ENCODE data around the gene SLC7A11. TPM values are rescaled to one million over a fixed set of nuclear protein-coding genes. Genes with fewer than 3 reads are reported as not detected.

The SLC7A11 gene
- total RNA-seq, 4 donors from 2014 or later: 1.5 to 30.1 (median 7.9) TPM

GRCh38 chr4:138118270-138118669 is 123.9 kb downstream of the SLC7A11 start:
- Histone ChIP-seq H3K36me3 (no peaks in the 10 kb centered on the region), H3K4me1 (peaks cover 0 to 14% (median 5%) of the 10 kb centered on the region in 3 donors), H3K27me3 (no peaks in the 10 kb centered on the region), H3K27ac (no peak overlapping the region), H3K9me3 (no peaks in the 10 kb centered on the region), H3K4me3 (no peak overlapping the region)
- TF ChIP-seq POLR2A (IDR thresholded peaks at IDR 0.05): no peak
- TF ChIP-seq CTCF (IDR thresholded peaks at IDR 0.05): no peak
- WGBS, 2 donors: 70 to 79% methylated on average over 1 of the region's 1 CpG
- intact Hi-C loops (cut with DNase I): no loop called here
- DNase-seq: no peak

GRCh38 chr4:138115053-138115452 is 127.1 kb downstream of the SLC7A11 start:
- no peaks in the 10 kb centered on the region for H3K27me3 ChIP-seq
- WGBS, 2 donors: 70 to 75% methylated on average over 2 of the region's 2 CpGs
- TF ChIP-seq POLR2A (IDR thresholded peaks at IDR 0.05): no peak
- TF ChIP-seq CTCF (IDR thresholded peaks at IDR 0.05): no peak
- no peak overlapping the region for H3K4me3 ChIP-seq
- intact Hi-C loops (cut with DNase I): no loop called here
- no peak for DNase-seq
- H3K4me1 ChIP-seq: peaks cover 0 to 38% (median 5%) of the 10 kb centered on the region in 3 donors
- no peaks in the 10 kb centered on the region for H3K9me3 ChIP-seq
- H3K36me3 ChIP-seq: no peaks in the 10 kb centered on the region
- no peak overlapping the region for H3K27ac ChIP-seq

- intact Hi-C loops (cut with DNase I): no loop called here
- Histone ChIP-seq H3K27me3 (no peaks in the 10 kb centered on the region), H3K36me3 (no peaks in the 10 kb centered on the region), H3K4me1 (peaks cover 0 to 38% (median 5%) of the 10 kb centered on the region in 3 donors), H3K9me3 (no peaks in the 10 kb centered on the region), H3K4me3 (no peak overlapping the region), H3K27ac (no peak overlapping the region)
- WGBS, 2 donors: 0 to 4% methylated on average over 1 of the region's 1 CpG
- TF ChIP-seq POLR2A (IDR thresholded peaks at IDR 0.05): no peak
- no peak for TF ChIP-seq CTCF (IDR thresholded peaks at IDR 0.05)
- DNase-seq: no peak
These were observed 127.7 kb downstream of the SLC7A11 start for GRCh38 chr4:138114434-138114833.
